SJSA1 (cell line): ENCODE data around the gene LLGL2. TPM values are rescaled to one million over a fixed set of nuclear protein-coding genes. Genes with fewer than 3 reads are reported as not detected.
A peak's percentile ranks its signal among the peaks of the same experiment; 100 is the strongest.

Experiments used
- DNase-seq, 2 experiments: peaks; one replicate each; pipeline ENCODE4 v3.0.0-alpha.2; 2015 to 2020; ENCODE audit warnings: low spot score in 2 of 2, low read depth in 1 of 2
- H3K27ac ChIP-seq: fragments of 250-450 bp; sonication (Bioruptor Pico); 2 replicates; pipeline ENCODE4 v1.5.1; 2020; ENCODE audit warnings: mild to moderate bottlenecking, moderate library complexity
- H3K27me3 ChIP-seq: fragments of 250-450 bp; sonication (Bioruptor Pico); replicated peaks from 2 replicates; pipeline ENCODE4 v1.5.1; 2020; ENCODE audit warnings: mild to moderate bottlenecking, moderate library complexity
- H3K36me3 ChIP-seq: fragments of 250-450 bp; sonication (Bioruptor Pico); 2 replicates; pipeline ENCODE4 v1.5.1; 2020; ENCODE audit warnings: mild to moderate bottlenecking
- H3K4me1 ChIP-seq: fragments of 250-450 bp; sonication (Bioruptor Pico); replicated peaks from 2 replicates; pipeline ENCODE4 v1.6.1; 2021; ENCODE audit warnings: mild to moderate bottlenecking
- H3K4me3 ChIP-seq: fragments of 250-450 bp; sonication (Bioruptor Pico); 2 replicates; pipeline ENCODE4 v1.5.1; 2020; ENCODE audit warnings: mild to moderate bottlenecking
- H3K9me3 ChIP-seq: fragments of 250-450 bp; sonication (Bioruptor Pico); replicated peaks from 2 replicates; pipeline ENCODE4 v1.5.1; 2020; ENCODE audit warnings: mild to moderate bottlenecking
- total RNA-seq: library from RNA; depleted of rRNA; stranded (reverse); fragments of >200 nt; shearing (Covaris generic); gene quantifications from 2 replicates; pipeline ENCODE4 v1.2.3, GENCODE V29; 2014

The LLGL2 gene
- total RNA-seq, 1 experiment from 2014 or later: 6.6 TPM

GRCh38 chr17:75498726-75499213, 26.7 kb upstream of the LLGL2 start:
- Histone ChIP-seq H3K27me3 (no peaks in the 10 kb centered on the region), H3K4me1 (peaks cover 16% of the 10 kb centered on the region), H3K27ac (no peak overlapping the region), H3K4me3 (no peak overlapping the region), H3K9me3 (no peaks in the 10 kb centered on the region), H3K36me3 (peaks cover 98% of the 10 kb centered on the region)
- DNase-seq: no peak

- Histone ChIP-seq H3K27me3 (no peaks in the 10 kb centered on the region), H3K4me1 (peaks cover 9% of the 10 kb centered on the region), H3K9me3 (no peaks in the 10 kb centered on the region), H3K27ac (no peak overlapping the region), H3K4me3 (no peak overlapping the region), H3K36me3 (peaks cover 98% of the 10 kb centered on the region)
- DNase-seq: no peak
Observed at GRCh38 chr17:75499313-75500022, 26.0 kb upstream of the LLGL2 start.

GRCh38 chr17:75500419-75501216, 24.9 kb upstream of the LLGL2 start:
- no peak overlapping the region for H3K27ac ChIP-seq
- no peak overlapping the region for H3K4me3 ChIP-seq
- DNase-seq: no peak
- peaks cover 98% of the 10 kb centered on the region for H3K36me3 ChIP-seq
- no peaks in the 10 kb centered on the region for H3K27me3 ChIP-seq
- H3K9me3 ChIP-seq: no peaks in the 10 kb centered on the region
- H3K4me1 ChIP-seq: no peaks in the 10 kb centered on the region

GRCh38 chr17:75501378-75502071, 24.0 kb upstream of the LLGL2 start:
- no peak for DNase-seq
- H3K9me3 ChIP-seq: no peaks in the 10 kb centered on the region
- H3K36me3 ChIP-seq: peaks cover 98% of the 10 kb centered on the region
- H3K27ac ChIP-seq: no peak overlapping the region
- H3K4me3 ChIP-seq: no peak overlapping the region
- H3K27me3 ChIP-seq: no peaks in the 10 kb centered on the region
- no peaks in the 10 kb centered on the region for H3K4me1 ChIP-seq

GRCh38 chr17:75502072-75502720, 23.3 kb upstream of the LLGL2 start:
- no peak overlapping the region for H3K27ac ChIP-seq
- H3K36me3 ChIP-seq: peaks cover 99% of the 10 kb centered on the region
- DNase-seq: no peak
- H3K27me3 ChIP-seq: no peaks in the 10 kb centered on the region
- H3K4me1 ChIP-seq: no peaks in the 10 kb centered on the region
- no peaks in the 10 kb centered on the region for H3K9me3 ChIP-seq
- H3K4me3 ChIP-seq: no peak overlapping the region

GRCh38 chr17:75502721-75503329, 22.7 kb upstream of the LLGL2 start:
- Histone ChIP-seq H3K9me3 (no peaks in the 10 kb centered on the region), H3K36me3 (peaks cover 100% of the 10 kb centered on the region)

GRCh38 chr17:75503337-75503950, 22.1 kb upstream of the LLGL2 start:
- H3K27me3 ChIP-seq: no peaks in the 10 kb centered on the region
- H3K27ac ChIP-seq: no peak overlapping the region
- H3K4me3 ChIP-seq: no peak overlapping the region
- H3K36me3 ChIP-seq: peaks cover 100% of the 10 kb centered on the region
- no peak for DNase-seq
- H3K4me1 ChIP-seq: peaks cover 2% of the 10 kb centered on the region
- no peaks in the 10 kb centered on the region for H3K9me3 ChIP-seq

More at GRCh38 chr17:75502721-75503329, 22.7 kb upstream of the LLGL2 start:
- no peak overlapping the region for H3K4me3 ChIP-seq
- H3K27me3 ChIP-seq: no peaks in the 10 kb centered on the region
- no peak for DNase-seq
- no peaks in the 10 kb centered on the region for H3K4me1 ChIP-seq
- H3K27ac ChIP-seq: no peak overlapping the region

GRCh38 chr17:75503976-75504346, 21.5 kb upstream of the LLGL2 start:
- no peak overlapping the region for H3K4me3 ChIP-seq
- no peak for DNase-seq
- H3K36me3 ChIP-seq: peaks cover 100% of the 10 kb centered on the region
- H3K27me3 ChIP-seq: no peaks in the 10 kb centered on the region
- H3K4me1 ChIP-seq: peaks cover 7% of the 10 kb centered on the region
- H3K27ac ChIP-seq: no peak overlapping the region
- no peaks in the 10 kb centered on the region for H3K9me3 ChIP-seq

- no peak overlapping the region for H3K27ac ChIP-seq
- no peaks in the 10 kb centered on the region for H3K9me3 ChIP-seq
- H3K36me3 ChIP-seq: peaks cover 100% of the 10 kb centered on the region
- peak in 1 of 2 experiments; percentile 38 for DNase-seq
- no peak overlapping the region for H3K4me3 ChIP-seq
- H3K27me3 ChIP-seq: no peaks in the 10 kb centered on the region
- H3K4me1 ChIP-seq: peaks cover 11% of the 10 kb centered on the region
Observed at GRCh38 chr17:75504347-75505151, 20.9 kb upstream of the LLGL2 start.

- DNase-seq: no peak
- no peaks in the 10 kb centered on the region for H3K9me3 ChIP-seq
- H3K27ac ChIP-seq: no peak overlapping the region
- peaks cover 11% of the 10 kb centered on the region for H3K4me1 ChIP-seq
- H3K36me3 ChIP-seq: peaks cover 100% of the 10 kb centered on the region
- H3K4me3 ChIP-seq: no peak overlapping the region
- no peaks in the 10 kb centered on the region for H3K27me3 ChIP-seq
Observed at GRCh38 chr17:75505152-75505409, 20.4 kb upstream of the LLGL2 start.

GRCh38 chr17:75505640-75506039, 19.9 kb upstream of the LLGL2 start:
- Histone ChIP-seq H3K36me3 (peaks cover 100% of the 10 kb centered on the region), H3K9me3 (no peaks in the 10 kb centered on the region)

GRCh38 chr17:75506134-75506533, 19.4 kb upstream of the LLGL2 start:
- H3K36me3 ChIP-seq: peaks cover 100% of the 10 kb centered on the region
- H3K4me3 ChIP-seq: no peak overlapping the region
- no peaks in the 10 kb centered on the region for H3K9me3 ChIP-seq
- H3K4me1 ChIP-seq: peaks cover 11% of the 10 kb centered on the region
- H3K27ac ChIP-seq: no peak overlapping the region
- DNase-seq: no peak
- H3K27me3 ChIP-seq: no peaks in the 10 kb centered on the region

More at GRCh38 chr17:75505640-75506039, 19.9 kb upstream of the LLGL2 start:
- no peak for DNase-seq
- Histone ChIP-seq H3K4me1 (peaks cover 11% of the 10 kb centered on the region), H3K27ac (no peak overlapping the region), H3K4me3 (no peak overlapping the region), H3K27me3 (no peaks in the 10 kb centered on the region)
